22Rv1 (cell line): ENCODE measurements around the gene B4GALNT3.

ENCODE experiments used
- ZFX ChIP-seq: fragments of 450-650 bp; IDR thresholded peaks from 2 replicates; pipeline ENCODE4 v1.6.1; 2017; ENCODE audit warnings: antibody characterized with exemption, borderline replicate concordance
- TF ChIP-seq, protein P1 (sequence below): fragments of 450-650 bp; IDR thresholded peaks from 2 replicates; pipeline ENCODE4 v1.5.1; 2017; ENCODE audit warnings: mild to moderate bottlenecking

DNA sequence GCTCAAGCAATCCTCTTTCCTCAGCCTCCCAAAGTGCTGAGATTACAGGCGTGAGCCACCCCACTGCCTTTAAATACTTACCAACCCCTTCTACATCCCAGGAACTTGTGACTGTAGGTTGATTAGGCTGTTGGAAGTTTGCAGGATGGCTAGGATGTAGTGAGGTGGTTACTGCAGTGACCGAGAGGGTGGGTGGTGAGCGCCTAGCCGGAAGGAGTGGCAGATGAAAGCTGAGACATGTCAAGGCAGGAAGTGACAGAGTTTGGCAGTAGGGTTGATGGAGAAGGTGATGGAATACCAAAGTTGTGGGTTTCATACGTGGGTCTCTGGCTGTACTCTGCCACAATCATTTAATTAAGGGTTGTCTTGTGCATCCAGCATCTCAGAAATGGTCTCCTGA, 13.5 kb downstream of the B4GALNT3 start:
- TF ChIP-seq, protein P1, sequence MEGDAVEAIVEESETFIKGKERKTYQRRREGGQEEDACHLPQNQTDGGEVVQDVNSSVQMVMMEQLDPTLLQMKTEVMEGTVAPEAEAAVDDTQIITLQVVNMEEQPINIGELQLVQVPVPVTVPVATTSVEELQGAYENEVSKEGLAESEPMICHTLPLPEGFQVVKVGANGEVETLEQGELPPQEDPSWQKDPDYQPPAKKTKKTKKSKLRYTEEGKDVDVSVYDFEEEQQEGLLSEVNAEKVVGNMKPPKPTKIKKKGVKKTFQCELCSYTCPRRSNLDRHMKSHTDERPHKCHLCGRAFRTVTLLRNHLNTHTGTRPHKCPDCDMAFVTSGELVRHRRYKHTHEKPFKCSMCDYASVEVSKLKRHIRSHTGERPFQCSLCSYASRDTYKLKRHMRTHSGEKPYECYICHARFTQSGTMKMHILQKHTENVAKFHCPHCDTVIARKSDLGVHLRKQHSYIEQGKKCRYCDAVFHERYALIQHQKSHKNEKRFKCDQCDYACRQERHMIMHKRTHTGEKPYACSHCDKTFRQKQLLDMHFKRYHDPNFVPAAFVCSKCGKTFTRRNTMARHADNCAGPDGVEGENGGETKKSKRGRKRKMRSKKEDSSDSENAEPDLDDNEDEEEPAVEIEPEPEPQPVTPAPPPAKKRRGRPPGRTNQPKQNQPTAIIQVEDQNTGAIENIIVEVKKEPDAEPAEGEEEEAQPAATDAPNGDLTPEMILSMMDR = no peak
- TF ChIP-seq ZFX = no peak
